GM18873 (cell line): ENCODE results near the gene XYLT2.
"Not testable (repeated sequence)": the region's sequence is repeated elsewhere in the genome, so short reads cannot be mapped to it uniquely, and the experiment has no call there.

Experiments
- ATAC-seq: cut with Tn5 transposase; IDR thresholded peaks from one replicate; pipeline ENCODE4 v1.9.1; 2021; ENCODE audit warnings: mild to moderate bottlenecking, moderate library complexity, moderate number of reproducible peaks; ENCODE audit not compliant: unreplicated experiment, low FRiP score

Gene XYLT2

DNA sequence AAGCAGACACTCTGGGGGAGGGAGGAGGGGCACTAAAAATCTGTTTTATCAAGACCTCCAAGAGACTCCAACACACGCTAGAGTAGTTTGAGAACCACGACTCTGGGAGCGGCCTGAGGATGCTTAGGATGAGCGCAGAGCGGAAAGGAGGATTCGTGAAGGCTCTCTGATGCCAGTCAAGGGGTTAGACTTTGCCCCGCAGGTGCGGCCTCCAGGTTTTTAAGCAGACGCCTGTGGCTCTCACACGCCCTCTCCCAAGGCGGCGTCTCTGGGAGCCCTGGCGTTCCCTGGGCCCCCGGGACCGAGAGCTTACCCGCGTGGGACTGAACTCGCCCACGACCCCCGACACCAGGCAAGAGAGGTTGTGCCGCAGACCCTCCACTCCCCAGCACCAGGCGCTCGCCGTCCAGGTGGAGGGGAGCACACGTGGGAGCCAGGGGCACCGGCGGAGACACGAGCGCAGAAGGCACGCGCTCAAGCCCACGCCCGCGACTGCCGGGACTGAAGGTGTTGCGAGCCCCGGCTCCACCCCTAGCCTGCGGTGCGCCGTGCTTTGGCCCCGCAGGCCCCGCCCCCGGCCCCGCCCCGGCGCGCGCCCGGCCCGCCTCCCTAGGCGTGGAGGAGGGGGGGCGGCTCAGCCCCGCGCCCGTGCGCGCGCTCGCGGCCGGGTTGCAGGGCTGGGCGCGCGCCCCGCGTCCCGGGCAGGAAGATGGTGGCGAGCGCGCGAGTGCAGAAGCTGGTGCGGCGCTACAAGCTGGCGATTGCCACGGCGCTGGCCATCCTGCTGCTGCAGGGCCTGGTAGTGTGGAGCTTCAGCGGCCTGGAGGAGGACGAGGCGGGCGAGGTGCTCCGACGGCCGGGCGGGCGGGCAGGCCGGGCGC lies at the start of gene XYLT2:
TSS of gene XYLT2 (plus strand) at position 695 of the 881 bp plus-strand sequence. CDS start at position 710, 15 bp downstream.
- peak; percentile 40 for ATAC-seq

DNA sequence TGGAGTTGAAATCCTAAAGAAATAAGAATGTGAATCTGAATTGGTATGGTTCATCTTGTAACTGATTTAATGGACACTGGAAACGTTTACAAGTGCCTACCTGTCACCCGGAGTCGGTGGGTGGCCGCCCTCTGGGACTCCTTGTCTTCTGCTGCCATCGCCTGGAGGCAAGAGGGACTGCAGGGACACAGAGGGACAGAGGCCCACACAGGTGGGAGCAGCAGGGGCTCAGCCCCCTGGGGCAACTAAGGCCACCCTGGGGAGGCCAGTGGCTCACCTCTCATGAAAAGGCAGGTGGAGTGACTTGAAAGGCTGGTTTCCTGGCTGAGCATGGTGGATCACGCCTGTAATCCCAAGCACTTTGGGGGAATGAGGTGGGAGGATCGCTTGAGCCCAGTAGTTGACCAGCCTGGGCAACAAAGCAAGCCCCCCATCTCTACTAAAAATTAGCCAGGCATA lies 48.5 kb upstream of the XYLT2 start:
- no peak for ATAC-seq

DNA sequence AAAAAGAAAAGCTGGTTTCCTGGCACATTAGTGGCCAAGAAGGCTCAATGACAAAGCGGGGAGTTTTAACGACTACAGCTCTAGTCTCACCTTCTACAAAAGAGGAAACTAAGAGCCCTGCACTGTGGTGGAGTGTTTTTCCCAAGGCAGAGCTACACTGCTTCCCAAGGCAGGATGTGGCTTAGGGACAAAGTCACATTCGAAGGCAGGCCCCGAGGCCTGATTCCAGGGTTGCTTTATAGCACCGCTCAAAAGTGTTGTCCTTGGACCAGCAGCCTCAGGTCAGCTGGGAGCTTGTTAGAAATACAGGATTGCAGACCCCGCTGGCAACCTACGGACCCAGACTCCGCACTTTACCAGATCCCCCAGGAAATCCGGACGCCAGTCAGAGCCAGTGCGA lies 47.9 kb upstream of the XYLT2 start:
- ATAC-seq, result no peak

DNA sequence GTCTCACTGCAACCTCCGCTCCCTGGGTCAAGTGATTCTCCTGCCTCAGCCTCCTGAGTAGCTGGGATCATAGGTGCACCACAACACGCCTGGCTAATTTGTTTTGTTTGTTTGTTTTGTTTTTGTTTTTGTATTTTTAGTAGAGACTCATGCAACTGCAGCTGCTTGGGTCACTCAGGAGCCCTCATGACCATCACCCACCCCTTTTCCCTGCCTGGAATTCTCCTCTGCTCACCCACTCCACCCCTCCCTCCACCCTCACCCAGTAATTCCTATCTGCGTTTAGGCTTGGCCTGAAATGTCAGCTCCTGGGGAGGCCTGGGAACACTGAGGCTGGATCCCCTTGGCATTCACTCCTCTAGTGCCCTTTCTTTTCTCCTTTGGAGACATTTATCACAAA lies 46.1 kb upstream of the XYLT2 start:
- no peak for ATAC-seq

DNA sequence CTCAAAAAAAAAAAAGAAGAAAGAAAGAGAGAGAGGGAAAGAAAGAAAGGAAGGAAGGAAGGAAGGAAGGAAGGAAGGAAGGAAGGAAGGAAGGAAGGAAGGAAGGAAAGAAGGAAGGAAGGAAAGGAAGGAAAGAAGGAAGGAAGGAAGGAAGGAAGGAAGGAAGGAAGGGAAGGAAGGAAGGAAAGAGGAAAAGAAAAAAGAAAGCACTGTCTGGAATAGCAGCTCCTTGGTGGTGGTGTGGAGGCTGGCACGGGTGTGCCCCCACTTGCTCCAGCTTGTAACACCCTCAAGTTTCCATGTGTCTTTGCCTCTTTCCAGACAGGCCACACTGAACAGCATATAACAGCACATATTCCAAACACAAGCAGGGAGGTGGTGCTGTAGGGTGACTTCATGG lies 45.1 kb upstream of the XYLT2 start:
- ATAC-seq, result not testable (repeated sequence)

DNA sequence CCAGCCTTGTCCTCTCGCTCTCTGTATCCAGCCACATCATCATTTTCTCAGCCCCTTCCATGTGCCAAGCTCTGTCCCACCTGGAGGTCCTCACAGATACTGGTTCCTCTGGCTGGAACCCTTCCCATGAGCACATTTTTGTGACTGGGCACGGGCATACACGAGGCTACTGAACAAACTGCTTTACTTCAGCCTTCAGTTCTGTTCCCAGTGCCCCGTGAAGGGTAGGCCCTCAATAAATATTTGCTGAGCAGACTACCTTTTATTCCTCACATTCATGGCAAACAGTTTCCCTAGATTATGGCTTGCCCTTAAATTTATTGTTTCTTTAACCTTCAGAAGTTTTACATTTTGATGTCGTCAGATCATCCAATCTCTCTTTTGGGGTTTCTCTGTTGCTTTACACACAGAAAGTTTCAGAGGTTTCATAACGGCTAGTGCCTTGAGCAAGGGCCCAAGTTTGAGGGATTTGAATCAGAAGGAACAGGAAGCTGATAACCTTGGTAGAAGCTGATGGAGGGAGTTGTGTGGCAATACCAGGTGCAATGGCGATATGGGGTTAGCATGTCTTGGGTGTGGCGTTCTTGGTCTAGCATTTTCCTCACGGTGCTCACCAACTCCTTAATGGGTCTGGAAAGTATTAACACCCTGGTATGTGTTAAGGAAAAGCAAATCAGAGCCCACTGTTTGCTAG lies 43.9 kb upstream of the XYLT2 start:
- no peak for ATAC-seq

DNA sequence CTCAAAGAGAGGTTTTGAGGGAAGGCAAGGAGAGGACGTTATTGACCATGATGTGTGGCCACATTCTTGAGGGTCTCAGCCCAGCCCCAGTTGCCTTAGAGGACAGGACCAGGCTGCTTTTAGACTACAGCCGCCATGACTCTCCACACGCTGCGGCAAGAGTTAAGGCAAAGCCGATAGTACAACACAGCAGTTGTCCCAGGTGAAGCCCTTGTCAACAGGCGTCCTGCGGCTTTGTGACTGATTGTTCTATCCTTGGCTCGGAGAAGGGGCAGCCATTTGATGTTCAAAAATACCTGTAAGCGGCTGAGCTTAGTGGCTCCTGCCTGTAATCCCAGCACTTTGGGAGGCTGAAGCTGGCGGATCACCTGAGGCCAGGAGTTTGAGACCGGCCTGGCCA lies 42.9 kb upstream of the XYLT2 start:
- no peak for ATAC-seq

DNA sequence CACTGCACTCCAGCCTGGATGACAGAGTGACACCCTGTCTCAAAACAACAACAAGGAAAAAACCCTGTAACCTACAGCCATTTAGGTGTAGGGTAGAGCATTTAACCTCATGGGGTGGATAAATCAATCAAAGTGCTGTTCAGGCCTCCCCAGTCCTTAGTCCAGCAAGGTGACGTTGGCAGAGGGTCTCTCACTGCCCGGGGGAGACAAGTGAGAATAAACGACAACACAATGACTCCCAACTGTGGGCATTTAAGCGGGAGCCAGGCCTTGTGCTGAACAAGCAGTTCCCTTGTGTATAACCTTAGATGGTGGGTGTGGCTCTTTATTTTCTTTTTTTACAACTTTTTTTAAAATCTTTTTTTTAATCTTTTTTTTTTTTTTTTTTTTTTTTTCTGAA lies 42.3 kb upstream of the XYLT2 start:
- ATAC-seq, result no peak

DNA sequence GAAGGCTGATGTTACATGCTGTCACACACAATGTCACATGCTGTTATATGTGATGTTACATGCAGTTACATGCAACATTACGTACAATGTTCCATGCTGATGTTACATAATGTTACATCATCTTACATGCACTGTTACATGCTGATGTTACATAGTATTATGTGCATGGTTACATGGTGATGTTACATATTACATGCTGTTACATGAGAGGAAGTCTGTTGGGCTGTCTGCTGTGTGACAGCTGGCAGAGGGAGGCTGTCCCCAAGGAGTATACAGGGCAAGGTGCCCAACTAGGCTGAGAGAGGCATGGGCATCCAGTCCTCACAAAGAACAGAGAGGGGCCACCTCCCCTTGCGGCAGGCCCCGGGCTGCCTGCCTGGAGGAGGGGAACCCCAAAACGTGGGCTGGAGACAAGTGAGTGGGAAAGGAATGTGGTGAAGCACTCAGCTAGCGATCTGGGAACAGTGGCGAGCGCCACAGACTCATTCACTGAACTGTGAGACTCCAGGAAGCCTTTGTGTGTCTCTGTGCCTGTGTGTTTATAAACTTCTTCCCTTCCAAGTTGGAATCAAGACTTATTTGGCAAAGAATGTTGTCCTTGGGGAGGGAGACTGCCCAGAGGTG lies 41.0 kb upstream of the XYLT2 start:
- ATAC-seq, result no peak

DNA sequence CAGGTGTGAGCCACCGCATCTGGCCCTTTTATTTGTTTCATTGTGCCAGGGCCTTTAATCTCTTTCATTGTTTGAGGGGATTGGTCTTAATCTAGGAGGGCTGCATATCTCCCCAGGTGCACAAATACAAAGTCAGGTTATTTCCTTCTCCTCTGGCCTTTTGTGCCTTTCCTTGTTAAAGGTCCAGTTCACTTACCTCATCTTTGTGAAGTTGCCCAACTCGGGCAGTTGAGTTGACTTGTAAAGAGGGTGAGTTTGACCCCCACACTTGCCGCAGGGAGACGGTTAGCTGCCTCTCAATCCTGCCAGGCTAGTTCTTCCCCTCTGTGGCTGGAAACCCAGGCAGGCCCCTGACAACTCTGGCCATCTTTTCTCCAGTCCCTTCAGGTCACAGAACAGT lies 38.3 kb upstream of the XYLT2 start:
- no peak for ATAC-seq

DNA sequence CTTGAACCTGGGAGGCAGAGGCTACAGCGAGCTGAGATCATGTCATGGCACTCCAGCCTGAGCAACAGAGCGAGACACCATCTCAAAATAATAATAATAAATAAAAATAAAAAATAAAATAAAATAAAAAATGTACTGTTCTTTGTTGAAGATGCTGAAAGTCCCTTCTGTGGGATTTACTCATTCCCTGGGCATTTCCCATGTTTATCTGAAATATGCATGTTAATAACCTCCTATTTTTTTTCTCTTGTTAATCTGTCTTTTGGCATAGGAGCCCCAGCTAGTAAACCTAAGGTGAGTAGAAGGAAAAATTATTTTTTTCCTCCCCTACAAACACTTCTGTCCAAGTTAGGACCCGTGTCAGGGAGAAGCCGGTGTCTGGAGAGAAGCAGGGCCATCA lies 37.3 kb upstream of the XYLT2 start:
- no peak for ATAC-seq

DNA sequence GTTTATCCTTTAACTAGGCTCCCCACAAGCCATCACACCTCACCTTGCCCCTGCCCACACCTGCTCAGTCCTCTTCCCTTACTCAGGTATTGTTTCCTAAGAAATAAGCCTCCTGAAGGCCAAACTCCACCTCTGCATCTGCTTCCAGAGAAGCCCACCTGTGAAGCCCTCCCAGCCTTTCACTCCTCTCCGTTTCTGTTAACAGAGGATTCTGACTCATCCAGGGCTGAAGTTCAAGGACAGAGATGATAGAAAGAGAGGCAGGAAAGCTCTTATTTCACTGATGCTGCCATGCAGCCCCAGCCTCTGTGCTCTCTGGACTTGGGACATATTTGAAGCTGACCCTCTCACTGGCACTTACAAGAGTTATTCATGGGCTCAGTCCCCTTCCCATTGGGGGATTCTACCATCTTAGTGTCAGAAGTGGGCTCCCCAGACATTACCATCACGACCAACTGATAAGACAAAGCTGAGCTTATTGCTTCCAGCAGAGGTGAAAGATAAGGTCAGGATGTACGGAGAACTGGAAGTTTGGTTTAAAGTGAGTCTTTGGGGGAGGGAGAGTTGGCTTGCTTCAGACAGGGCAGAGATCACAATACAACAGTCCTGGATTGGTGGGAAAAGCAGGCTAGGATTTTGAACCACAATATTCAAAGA lies 35.3 kb upstream of the XYLT2 start:
- ATAC-seq, result no peak

DNA sequence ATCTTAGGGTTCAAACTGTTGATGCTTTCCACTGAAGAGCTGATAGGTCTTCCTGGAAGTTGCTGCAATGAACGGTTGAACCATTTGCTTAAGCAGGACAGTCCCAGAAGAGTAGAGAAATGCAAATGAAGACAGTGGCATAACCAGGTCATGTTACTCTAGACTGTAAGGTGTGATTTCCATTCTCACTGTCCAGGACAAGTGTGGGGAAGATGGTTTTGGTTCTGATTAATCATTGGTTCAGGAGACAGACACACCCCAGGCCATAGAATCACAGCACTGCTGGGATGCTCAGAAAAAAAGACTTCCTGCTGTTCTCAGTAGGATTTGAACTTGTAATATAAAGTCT lies 34.8 kb upstream of the XYLT2 start:
- no peak for ATAC-seq

DNA sequence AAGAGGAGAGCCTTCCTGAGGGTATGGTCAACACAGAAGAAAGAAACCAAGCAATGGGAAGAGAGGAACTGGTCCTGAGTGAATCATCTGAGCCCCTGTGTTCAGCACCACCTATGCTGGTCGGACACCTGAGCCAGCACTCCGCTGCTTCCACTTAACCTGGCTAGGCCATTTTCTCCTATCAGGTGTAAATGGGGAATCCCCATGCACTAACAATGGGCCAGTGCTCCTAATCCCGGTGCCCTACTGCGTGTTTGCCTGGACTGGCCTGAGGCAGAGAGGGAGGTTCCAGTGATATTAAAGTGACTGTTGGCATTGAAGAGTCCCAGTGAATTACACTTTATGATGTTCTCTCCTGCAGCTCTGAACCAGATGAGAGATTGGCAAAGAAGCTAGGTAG lies 34.4 kb upstream of the XYLT2 start:
- no peak for ATAC-seq

DNA sequence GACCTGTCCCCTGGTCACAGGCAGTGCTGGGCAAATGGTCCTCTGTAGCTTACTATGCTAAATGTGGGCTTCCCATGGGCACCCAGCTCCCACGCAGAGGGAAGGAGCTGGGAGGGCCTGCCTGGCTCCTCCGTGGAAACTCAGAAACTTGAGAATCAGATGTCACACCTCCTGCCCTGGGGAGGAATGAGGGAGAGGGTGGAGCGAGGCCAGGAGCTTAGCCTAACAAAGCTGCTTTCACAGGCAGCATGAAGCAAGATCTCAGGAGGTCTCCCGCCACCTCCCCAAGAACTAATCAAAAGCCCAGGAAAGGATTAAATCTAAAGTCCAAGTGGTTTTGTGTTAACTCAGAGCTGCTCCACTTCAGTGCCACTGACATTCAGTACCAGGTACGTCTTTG lies 33.6 kb upstream of the XYLT2 start:
- ATAC-seq, result no peak

DNA sequence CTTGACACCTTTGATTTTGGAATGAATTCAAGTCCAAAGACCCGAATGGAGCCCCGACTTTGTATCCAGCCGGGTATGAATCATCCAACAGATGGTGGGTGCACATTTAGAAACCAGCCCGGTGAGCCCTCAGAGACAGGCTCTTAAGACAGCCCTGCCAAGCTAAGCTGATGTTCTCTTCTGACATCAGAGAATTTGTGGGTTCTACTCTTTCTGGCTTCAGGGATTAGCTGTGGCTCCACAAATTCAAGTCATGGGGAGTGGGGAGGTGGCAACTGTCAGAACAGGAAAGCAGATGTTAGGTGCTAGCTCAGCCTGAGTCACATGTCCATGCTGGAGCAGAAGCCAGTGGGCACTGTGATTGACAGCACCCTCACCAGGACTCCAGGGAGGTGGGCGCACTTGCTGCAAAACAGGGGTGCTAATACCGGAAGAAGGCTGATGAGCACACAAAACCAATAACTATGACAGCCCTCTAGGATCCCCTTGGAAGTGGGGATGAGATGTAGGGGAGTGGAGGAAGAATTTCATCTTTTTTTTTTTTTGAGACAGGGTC lies 31.4 kb upstream of the XYLT2 start:
- no peak for ATAC-seq

DNA sequence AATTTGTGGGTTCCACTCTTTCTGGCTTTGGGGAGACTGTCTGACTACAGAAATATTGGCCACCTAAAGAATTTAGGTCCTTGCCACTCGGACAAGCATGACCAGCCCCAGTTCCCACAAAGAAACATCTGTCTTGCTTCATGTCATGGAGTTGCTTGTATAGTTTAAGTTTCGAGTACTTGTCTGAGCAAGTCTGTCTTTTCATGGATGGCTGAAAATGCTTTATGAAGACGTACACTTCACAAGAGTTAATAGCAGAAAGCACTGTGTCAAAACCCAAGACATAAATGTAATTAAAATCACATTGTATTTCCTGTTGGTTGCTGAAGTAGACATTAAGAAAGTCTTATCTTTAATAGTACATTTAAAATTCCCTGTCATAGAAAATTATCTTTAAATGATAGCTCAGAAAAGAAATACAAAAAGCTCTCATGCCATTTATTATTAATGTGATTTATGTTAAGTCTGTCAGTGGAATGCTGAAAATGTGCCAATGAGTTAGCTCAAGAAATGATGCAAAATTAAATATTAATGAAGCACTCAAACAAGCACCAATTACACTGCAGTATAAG lies 29.8 kb upstream of the XYLT2 start:
- no peak for ATAC-seq

DNA sequence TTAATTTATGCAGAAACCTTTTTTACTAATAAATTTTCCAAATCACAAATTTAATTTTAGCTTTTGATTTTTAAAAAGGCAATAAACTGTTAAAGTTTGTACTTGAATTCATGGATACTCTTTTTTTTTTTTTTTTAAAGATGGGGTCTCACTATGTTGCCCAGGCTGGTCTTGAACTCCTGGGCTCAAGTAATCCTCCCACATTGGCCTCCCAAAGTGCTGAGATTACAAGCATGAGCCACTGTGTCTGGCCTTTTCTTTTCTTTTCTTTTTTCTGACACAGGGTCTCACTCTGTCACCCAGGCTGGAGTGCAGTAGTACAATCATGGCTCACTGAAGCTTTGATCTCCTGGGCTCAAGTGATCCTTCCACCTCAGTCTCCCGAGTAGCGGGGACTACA lies 29.3 kb upstream of the XYLT2 start:
- not testable (repeated sequence) for ATAC-seq

DNA sequence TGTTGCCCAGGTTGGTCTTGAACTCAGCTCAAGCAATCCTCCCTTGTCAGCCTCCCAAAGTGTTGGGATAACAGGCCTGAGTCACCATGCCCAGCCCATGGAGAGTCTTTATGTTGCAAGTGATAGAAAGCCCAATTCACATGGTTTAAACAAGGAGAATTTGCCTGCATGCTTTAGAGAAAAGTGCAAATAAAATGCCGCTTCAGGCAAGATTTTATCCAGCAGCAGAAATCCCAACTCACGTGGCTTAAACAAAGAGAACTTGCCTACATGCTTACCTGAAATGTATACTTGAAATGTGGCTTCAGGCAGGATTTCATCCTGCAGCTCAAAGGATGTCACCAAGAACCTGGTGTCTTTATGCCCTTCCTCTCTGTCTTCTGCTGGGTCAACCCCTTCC lies 28.8 kb upstream of the XYLT2 start:
- no peak for ATAC-seq
